GM12865 (cell line): ENCODE measurements around the gene RPS3A.
"Not testable (repeated sequence)": the region's sequence is repeated elsewhere in the genome, so short reads cannot be mapped to it uniquely, and the experiment has no call there.

ENCODE experiments used
- DNase-seq: peaks from one replicate; pipeline ENCODE4 v3.0.0; 2010; ENCODE audit warnings: low read depth
- H3K4me3 ChIP-seq: 2 replicates; pipeline ENCODE4 v1.5.1; 2011; ENCODE audit warnings: mild to moderate bottlenecking, low read depth, low read length, control low read depth
- TF ChIP-seq, protein P1 (sequence below): IDR thresholded peaks from 2 replicates; pipeline ENCODE4 v1.5.1; 2011; ENCODE audit warnings: low read length, control low read depth, low read depth, inconsistent platforms; ENCODE audit not compliant: insufficient read depth; ENCODE audit errors: missing control alignments

RPS3A gene

GRCh38 chr4:151114338-151114737 lies 14.9 kb downstream of the RPS3A start:
- TF ChIP-seq, protein P1, sequence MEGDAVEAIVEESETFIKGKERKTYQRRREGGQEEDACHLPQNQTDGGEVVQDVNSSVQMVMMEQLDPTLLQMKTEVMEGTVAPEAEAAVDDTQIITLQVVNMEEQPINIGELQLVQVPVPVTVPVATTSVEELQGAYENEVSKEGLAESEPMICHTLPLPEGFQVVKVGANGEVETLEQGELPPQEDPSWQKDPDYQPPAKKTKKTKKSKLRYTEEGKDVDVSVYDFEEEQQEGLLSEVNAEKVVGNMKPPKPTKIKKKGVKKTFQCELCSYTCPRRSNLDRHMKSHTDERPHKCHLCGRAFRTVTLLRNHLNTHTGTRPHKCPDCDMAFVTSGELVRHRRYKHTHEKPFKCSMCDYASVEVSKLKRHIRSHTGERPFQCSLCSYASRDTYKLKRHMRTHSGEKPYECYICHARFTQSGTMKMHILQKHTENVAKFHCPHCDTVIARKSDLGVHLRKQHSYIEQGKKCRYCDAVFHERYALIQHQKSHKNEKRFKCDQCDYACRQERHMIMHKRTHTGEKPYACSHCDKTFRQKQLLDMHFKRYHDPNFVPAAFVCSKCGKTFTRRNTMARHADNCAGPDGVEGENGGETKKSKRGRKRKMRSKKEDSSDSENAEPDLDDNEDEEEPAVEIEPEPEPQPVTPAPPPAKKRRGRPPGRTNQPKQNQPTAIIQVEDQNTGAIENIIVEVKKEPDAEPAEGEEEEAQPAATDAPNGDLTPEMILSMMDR, result no peak
- H3K4me3 ChIP-seq, result no peak overlapping the region
- DNase-seq, result no peak

DNA sequence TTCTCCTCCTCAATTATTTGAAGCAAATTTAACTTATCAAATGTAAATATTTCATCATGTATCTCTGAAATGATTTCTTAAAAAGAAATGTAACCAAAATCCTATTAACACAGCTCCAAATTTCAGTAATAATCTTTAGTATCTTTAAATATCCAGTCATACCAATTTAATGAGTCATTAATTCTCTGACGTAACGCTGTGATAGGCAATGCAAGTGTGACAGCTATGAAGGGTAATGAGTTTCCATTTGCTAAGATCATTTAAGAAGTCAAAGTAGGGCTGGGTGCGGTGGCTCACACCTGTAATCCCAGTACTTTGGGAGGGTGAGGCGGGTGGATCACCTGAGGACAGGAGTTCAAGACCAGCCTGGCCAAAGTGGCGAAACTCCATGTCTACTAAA lies 15.6 kb downstream of the RPS3A start:
- no peak for DNase-seq
- no peak overlapping the region for H3K4me3 ChIP-seq
- TF ChIP-seq, protein P1, result no peak

DNA sequence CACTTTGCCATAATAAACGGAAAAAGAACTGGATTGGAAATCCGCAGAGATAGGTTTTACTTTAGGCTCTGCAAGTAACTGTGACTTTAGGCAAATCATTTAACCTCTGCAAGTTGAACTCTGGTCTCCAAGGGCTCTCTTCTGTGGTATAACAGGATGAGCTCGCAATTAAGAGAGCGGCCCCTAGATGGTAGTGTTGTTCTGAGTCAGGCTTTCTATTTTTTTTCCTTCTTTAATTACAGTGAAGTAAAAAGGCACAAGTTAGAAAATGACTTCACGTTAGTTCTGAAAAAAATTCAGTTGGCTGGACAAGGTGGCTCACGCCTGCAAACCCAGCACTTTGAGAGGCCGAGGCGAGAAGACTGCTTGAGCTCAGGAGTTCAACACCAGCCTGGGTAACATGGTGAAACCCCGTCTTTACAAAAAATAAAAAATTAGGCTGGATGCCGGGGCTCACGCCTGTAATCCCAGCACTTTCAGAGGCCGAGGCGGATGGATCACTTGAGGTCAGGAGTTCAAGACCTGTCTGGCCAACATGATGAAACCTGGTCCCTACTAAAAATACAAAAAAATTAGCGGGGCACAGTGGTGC lies 18.0 kb downstream of the RPS3A start:
- peak; percentile 77 for DNase-seq
- no peak overlapping the region for H3K4me3 ChIP-seq
- TF ChIP-seq, protein P1, result peak; percentile 66

GRCh38 chr4:151129796-151130195 lies 30.4 kb downstream of the RPS3A start:
- TF ChIP-seq, protein P1, result no peak
- H3K4me3 ChIP-seq, result no peak overlapping the region
- no peak for DNase-seq

DNA sequence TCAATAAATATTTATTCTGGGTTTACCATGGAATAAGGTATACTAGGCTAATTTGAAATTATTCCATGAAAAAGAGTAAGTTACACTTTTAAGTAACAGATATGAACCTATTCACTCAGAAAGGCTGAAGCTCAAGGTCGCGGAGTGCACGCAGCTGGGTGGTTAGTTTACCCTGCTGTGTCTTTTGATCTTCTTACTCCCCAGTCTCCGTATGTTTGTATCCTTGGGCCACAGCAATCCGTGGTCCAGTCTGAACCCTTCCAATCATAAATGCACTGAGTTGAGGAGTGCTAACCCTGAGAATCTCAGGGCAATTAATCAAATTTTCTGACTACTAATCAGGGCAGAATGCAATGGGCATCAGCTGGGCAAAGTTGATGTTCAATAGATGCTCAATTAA lies 33.9 kb downstream of the RPS3A start:
- DNase-seq, result no peak
- TF ChIP-seq, protein P1, result no peak
- H3K4me3 ChIP-seq, result no peak overlapping the region

DNA sequence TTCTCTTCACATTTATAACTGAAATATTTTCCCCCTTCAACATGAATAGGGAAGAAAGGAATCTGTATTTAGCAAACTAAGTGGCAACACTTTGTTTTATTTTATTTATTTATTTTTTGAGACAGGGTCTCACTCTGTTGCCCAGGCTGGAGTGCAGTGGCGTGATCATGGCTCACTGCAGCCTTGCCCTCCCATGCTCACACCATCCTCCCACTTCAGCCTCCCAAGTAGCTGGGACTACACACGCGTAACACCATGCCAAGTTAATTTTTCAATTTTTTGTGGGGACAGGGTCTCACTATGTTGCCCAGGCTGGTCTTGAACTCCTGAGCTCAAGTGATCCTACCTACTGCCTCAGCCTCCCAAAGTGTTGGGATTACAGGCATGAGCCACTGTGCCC lies 36.6 kb downstream of the RPS3A start:
- H3K4me3 ChIP-seq, DNase-seq: not testable (repeated sequence)

DNA sequence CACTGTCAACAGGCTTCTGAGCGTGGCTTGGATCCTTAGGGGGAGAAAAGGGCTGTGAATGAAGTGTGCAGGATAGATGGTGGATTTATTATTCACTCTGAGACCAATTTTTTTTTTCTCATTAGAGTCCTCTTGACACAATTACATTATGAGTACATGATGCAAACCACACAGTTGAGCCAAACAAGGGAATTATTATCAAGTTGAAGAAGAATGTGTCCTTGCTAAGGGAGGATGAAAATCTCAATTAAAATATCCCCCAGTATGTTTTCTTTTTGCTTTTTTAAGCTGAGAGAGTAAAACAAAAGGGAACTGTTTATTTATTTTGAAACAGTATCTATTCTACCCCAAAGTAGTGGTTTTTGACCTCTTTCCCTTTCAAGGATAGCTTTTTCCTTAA lies 40.4 kb downstream of the RPS3A start:
- H3K4me3 ChIP-seq, result no peak overlapping the region
- TF ChIP-seq, protein P1, result no peak

GRCh38 chr4:151142758-151143157 lies 43.3 kb downstream of the RPS3A start:
- no peak overlapping the region for H3K4me3 ChIP-seq
- DNase-seq, result no peak
- TF ChIP-seq, protein P1, result no peak

More for the DNA sequence above, 40.4 kb downstream of the RPS3A start:
- DNase-seq, result no peak
